NCI-H2196 (cell line): Measurements from ENCODE around the gene PPFIA2.
A peak's percentile ranks its signal among the peaks of the same experiment; 100 is the strongest.

Source experiments
- DNase-seq: peaks from one replicate; lab custom pipeline; 2025; ENCODE audit not compliant: unreplicated experiment; lab: John Stamatoyannopoulos, UW

PPFIA2 gene

DNA sequence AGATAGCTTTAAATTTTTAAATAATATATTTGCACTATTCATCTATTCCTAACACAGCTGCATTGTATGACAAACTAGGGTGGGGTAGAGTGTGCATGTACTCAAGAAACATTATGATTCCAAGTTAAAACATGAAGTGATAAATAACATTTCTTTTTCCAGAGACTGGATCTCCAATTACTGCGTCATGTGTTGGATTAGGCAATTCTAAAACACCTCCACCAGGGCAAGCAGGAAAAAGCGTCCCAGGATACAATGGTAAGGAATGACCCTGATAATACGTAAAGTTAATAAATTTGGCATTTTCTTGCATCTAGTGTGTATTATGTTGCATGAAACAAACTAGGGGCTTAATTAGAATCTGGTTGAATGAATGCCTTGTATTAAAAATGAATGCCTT is 542.4 kb downstream of the PPFIA2 start:
- no peak for DNase-seq

DNA sequence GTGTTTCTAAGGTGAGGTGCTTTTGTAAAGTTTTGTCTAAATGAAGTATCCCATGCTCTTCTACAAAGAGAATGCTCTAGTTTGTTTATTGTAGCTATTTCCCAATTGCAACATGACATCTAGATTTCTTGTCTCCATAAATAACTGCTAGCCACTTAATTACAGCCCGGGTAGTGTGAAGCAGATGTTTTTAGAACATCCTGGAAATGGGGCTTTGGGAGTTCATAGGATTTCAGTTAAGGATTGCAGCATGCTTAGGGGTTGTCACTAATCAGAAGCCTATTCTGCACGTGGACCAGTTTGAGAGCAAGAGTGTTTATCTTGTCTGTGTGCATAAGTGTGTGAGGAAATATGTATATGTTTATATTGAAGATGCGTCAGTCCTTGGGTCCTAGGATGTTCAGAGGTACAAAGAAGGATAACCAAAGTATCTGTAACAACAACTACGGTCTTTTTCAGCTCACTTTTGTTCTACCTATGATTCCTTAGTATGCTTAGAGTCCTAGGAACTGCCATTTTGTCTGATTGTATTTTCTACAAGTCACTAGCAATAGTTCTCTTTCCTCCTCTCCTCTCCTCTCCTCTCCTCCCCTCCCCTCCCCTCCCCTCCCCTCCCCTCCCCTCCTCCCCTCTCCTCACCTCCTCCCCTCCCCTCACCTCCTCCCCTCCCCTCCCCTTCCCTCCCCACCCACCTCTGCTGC is 546.0 kb downstream of the PPFIA2 start:
- DNase-seq, result no peak

DNA sequence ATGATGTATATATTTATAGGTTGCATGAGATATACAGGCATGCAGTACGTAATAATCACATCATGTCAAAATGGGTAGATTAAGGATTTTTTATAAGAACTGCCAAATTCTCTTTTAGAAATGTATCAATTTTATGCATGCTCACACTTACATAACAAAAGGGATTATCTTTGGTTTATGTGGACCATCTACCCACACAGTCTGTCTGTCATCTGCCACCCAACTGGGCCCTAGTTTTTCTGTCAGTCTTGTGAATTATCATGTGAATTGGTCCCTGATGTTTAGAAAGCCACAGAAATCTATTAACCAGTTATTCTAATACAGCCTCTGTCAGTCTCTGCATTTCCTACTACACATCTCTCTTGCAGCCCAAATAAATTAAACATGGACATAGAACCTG is 547.8 kb downstream of the PPFIA2 start:
- DNase-seq, result no peak

DNA sequence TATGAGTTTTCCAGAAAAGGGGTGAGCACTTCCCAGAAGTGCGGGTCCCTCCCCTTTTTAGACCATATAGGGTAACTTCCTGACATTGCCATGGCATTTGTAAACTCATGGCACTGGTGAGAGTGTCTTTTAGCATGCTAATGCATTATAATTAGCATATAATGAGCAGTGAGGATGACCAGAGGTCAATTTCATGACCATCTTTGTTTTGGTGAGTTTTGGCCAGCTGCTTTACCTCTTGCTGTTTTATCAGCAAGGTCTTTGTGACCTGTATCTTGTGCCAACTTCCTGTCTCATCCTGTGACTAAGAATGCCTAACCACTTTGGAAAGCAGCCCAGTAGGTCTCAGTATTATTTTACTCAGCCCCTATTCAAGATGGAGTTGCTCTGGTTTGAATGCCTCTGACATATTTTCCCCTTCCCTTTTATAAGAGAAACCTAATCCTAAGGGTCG is 549.4 kb downstream of the PPFIA2 start:
- DNase-seq, result peak; percentile 5

DNA sequence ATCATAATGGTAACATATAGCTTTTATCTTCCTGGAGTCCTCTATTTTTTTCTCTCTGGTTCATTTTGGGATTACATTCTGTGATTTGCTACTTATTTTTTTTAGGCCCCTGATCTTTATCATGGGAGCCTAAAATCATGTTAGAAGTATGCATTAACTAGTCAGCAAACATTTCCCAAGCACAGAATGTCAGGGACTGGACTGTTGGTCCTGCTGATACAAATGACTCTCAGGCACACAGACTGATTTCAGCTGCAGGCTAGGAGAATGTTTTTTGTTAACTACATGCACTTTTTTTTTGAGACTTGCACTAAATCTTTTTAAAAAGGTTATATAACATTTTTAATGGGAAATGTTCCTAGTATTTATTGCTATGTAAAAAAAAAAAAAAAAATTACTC is 550.1 kb downstream of the PPFIA2 start:
- no peak for DNase-seq

DNA sequence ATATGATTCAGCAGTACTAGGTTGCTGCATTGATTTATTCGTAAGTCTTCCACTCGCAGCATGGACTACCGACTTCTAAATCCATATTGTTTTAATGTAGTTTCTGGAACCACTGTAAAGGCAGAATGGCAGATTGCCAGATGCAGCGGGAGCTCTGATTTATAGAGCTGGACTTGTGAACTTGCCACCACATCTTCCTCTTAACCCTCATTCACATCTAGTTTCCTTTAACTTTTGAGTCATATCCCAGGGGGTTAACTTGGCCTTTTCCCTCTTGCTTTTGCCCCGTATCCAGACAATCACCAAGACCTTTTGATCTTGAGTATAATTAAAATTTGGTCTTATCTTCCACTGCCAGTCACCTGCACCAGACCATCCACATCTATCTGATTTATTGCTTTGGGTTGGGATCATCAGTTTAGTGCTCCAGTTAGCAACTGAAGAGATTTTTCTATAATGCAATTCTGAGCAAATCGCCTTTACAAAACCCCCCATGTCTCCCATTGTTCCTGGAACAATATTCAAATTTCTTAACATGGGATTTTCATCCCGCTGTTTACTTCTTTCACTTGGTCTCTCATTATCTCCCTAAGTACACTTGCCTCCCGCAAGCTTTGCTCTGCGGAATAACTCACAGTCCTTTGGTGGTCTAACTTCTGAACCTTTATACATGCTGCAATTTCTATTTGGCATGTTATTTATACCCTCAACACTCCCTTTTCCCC is 550.8 kb downstream of the PPFIA2 start:
- DNase-seq, result no peak
